ENCODE measurements around the gene CCNI.

- TF ChIP-seq CTCF (IDR thresholded peaks at IDR 0.05; ENCODE audit: insufficient read depth, low read length): no peak
- TF ChIP-seq REST (IDR thresholded peaks at IDR 0.05; ENCODE audit: insufficient replicate concordance, low read depth): no peak
- no peak for TF ChIP-seq POLR2AphosphoS5 (IDR thresholded peaks at IDR 0.05; ENCODE audit: low read depth)
- no peak for TF ChIP-seq SPI1 (IDR thresholded peaks at IDR 0.05; ENCODE audit: borderline replicate concordance, low read depth)
Observed at GRCh38 chr4:77026322-77026704, 49.5 kb downstream of the CCNI start.
